ENCODE results near the gene STMP1. TPM values are rescaled to one million over a fixed set of nuclear protein-coding genes. Genes with fewer than 3 reads are reported as not detected.
A peak's percentile ranks its signal among the peaks of the same experiment; 100 is the strongest.
"Not testable (repeated sequence)": the region's sequence is repeated elsewhere in the genome, so short reads cannot be mapped to it uniquely, and the experiment has no call there.

STMP1 gene
- 45.6 TPM for polyA plus RNA-seq (ENCODE audit: insufficient read length)

- peak; percentile 58 for DNase-seq (ENCODE audit: low read depth)
Measured at GRCh38 chr7:135662373-135663114, at the start of gene STMP1. Gene STMP1, plus strand, starts transcription at chr7:135662514.

DNA sequence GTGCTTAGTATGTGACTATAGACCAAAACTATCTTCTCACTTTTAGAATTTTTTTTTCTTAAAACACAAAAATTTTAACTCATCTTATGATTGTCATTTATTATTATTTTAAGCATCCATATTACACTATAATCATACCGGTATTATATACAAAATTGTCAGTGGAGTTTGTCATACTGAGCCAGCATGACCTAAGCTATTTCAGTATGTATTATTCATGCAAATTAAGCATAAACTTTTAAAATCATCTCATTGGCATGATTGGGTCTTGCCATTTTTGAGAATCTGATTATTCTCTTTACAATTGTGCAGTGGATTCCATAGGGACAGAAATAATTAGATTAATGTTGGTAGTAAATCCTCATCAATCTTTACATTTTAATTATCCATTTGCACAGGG is 46.2 kb upstream of the STMP1 start:
- no peak for DNase-seq (ENCODE audit: low read depth)

DNA sequence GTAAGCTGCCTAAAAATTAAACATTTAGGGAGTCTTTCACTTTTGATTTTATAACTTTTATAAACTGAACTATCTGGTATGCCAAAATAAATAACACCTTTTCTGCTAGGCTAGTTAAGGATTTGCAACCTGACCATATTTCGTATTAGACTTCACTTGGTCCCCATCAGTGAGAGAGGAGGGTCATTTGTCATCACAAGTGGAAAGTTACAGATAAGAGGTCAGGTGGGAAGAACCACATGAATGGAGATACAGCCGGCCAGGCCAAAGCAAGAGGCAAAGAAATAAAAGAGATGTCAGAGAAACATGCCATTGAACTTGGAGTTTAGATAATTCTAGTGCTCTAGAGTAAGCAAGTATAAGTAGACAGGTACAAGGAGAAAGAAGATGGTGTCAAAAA is 44.5 kb upstream of the STMP1 start:
- DNase-seq (ENCODE audit: low read depth): no peak

GRCh38 chr7:135618510-135618909 is 43.8 kb upstream of the STMP1 start:
- no peak for DNase-seq (ENCODE audit: low read depth)

DNA sequence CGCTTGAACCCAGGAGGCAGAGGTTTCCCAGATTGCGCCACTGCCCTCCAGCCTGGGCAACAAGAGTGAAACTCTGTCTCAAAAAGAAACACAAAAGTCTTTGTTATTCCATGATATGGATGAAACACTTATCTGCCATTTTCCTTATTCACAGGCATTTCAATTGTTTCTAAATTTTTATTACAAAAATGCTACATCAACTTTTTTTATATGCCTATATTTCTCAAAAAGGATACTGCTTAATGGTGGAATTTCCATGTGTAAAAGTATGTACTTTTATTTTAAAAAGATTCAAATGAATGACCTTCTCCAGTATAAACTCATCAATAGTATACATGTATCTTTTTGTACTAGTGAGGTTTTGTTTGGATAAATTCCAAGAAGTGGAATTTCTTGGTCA is 41.9 kb upstream of the STMP1 start:
- DNase-seq (ENCODE audit: low read depth): no peak

DNA sequence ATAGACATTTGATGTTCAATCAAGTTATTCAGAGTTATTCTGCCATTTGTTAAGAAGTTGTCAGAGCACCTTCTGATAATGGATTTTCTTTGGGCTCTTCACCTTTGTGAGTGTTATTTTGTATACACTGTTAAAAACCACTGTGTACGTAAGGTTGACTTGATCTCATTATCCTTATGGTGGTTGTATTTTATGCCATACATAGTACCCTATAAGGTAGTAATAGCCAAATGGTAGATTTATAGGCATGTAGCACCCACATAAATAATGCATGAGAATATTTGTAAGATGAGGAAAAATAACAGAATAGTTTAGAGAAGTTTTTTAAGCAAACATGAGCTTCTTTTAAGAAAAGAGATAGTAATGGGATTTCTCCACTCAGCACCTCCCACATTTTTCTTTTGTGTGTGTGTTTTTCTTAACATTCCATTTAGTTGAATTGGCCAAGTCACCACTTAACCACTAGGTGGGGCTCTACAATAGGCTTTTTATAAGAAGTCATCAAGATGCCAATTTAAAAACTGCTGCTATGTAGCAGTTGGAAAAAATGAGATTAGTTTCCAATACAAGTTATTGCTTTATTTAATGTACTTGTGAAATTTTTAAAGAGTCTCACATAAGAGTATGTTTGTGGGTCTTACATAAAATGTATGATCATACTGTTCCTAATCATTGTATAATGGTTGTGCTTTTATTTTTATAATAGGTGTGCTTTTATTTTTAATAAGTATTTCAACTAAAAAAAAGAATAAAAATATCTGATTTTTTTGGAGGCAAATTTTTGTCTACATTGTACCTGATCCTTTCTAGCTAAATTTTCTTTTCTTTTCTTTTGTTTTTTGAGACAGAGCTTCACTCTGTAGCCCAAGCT is 41.1 kb upstream of the STMP1 start:
- DNase-seq (ENCODE audit: low read depth): peak; percentile 24

- DNase-seq (ENCODE audit: low read depth): no peak
Measured at GRCh38 chr7:135634191-135634878, 28.0 kb upstream of the STMP1 start.

DNA sequence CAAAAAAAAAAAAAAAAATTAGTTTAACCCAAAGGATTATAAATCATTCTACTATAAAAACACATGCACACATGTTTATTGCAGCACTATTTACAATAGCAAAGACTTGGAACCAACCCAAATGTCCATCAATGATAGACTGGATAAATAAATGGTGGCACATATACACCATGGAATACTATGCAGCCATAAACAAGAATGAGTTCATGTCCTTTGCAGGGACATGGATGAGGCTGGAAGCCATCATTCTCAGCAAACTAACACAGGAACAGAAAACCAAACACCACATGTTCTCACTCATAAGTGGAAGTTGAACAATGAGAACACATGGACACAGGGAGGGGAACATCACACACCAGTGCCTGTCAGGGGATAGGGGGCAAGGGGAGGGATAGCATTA is 22.6 kb upstream of the STMP1 start:
- not testable (repeated sequence) for DNase-seq (ENCODE audit: low read depth)

DNA sequence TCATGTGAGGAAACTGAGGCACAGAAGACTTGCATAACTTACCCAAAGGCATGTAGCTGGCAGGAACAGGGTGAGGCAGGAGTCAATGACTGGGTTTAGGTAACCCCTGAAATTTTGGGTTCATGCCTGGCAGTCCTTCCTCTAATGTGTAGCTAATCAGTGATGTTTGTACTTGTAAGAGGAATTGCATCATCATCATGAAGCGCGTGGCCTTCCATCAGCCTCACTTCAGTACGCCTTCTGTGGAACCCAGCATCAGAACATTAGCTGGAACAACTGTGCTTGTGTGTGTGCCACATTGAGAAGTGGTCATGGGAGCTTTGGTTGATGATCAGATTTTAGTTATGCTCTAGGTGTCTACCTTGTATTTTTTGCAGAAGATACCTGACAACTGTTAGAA is 18.2 kb upstream of the STMP1 start:
- no peak for DNase-seq (ENCODE audit: low read depth)

DNA sequence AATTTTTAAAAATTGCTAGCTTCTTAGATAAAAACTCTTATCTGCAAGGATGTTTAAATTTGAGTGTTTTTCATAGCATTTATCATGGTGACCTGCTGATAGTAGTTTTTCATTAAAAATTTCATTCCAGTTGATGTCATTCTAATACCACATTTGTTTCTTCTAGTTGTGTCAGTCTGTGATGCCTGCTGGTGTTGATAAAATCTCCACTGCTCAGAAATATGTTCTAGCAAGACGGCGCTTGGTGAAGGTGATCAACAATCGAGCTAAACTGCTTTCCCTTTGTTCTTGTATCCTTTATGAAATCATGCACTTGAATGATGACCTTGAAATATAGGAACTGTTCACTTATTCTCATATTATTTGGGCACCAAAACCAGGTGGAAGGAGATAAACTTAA is 17.6 kb upstream of the STMP1 start:
- no peak for DNase-seq (ENCODE audit: low read depth)

DNA sequence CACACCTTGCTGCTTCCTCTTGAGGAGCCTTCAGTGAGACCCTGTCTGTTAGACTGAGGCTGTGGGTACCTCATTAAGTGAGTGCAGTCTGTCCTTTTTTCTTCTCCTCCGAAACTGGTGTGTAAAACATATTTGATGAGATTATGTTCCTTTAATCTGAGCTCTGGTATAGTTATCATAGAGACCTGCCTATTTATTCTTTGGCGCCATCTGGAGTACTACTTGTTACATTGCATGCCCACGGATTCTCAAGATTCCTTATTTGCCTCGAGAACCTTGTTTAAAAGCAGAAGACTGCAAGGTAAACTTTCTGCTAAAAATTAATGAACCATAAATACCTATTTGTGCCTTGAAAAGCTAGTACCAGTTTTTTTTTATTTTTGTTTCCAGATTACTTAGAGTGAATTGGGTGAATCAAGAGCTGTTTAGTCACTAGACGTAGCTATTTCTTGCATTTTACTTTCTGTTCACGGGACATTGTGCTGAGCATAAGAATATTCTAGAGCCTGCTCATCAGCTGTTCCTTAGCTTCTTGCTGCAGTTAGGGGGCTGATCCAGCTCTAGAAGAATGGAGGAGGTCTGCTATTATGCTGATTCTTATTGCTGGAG is 16.9 kb upstream of the STMP1 start:
- no peak for DNase-seq (ENCODE audit: low read depth)

- DNase-seq (ENCODE audit: low read depth): no peak
Measured at GRCh38 chr7:135647755-135648154, 14.6 kb upstream of the STMP1 start.

GRCh38 chr7:135648235-135648634 is 14.1 kb upstream of the STMP1 start:
- no peak for DNase-seq (ENCODE audit: low read depth)

GRCh38 chr7:135650831-135651573 is 11.3 kb upstream of the STMP1 start:
- DNase-seq (ENCODE audit: low read depth): no peak

DNA sequence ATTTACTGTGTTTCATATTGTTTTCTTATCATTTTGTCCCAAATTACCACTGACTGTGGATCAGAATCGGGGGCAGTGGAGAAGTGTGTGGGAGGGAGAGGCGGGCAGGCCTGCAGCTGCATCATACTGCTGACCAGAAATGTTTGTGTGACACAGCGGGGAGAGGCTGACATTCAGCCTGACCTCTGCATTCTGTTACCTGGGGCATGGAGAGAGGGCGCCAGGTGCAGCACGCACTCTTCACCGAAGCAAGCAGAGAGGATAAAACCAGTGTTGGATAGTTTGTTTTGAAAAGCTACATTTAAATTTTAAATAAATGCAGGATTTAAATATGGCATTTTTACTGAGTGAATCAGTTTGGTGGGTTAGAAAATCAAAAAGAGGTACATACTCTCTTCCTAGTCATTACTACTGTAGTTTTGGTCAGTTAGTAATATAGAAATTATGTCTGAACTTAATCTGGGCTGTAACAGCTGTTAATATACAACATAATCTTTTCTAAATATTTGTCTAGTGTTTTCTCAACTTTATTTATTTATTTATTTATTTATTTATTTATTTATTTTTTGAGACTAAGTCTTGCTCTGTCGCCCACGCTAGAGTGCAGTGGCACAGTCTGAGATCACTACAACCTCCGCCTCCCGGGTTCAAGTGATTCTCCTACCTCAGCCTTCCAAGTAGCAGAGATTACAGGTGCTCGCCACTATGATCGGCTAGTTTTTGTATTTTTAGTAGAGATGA is 8.8 kb upstream of the STMP1 start:
- DNase-seq (ENCODE audit: low read depth): no peak

DNA sequence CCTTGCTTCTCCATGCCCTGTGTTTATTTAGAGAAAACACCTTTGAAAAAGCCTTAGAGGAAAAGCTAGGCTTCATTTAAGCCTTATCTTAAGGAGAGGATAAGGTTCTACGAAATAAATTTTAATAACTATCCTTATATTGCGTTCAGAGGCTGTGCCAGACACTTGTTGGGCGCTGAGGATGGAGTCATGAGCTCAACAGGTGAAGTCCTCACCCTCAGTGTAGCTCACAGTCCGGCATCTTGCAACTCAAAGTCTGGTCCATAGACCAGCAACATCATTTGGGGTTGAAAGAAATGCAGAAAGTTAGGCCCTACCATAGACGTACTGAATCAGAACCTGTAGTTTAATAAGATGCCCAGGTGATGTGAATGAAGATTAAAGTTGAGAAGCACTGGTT is 3.8 kb upstream of the STMP1 start:
- no peak for DNase-seq (ENCODE audit: low read depth)

- no peak for DNase-seq (ENCODE audit: low read depth)
Measured at GRCh38 chr7:135659159-135659846, 3.0 kb upstream of the STMP1 start.

DNA sequence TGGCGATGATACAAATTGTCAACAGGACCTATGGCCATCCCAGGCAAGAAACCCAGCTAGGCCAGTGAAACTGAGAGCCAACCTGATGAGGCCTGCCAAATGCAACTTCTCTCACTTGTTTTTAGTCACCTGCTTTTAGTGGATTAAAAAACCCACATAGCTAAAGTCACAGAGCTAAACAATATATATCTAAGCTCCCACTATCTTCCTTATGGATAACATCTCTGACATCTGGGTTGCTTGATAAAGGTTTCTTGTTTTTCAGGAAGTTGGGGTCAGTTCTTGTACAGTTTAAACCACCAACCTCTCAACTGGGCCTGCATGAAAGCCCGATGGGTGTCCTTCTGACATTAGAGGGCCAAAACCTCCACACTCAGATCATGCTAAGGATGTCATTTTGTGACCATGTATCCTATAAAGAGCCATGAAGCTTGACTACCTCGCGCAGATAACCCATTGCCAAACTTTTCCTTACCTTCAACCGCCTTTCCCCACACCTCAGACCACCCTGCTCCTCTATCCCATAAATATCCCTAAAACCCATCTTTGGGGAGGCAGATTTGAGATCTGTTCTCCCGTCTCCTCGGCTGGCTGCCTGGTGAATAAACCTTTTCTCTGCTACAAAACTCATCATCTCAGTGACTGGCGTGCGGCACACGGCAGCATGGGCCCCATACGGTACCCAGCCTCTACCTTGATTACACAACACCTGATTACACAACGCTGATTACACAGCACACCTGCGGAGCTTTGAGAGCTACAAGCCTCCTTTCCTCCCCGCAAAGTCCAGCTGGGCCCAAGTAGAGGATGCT is 797 bp upstream of the STMP1 start:
- no peak for DNase-seq (ENCODE audit: low read depth)

- no peak for DNase-seq (ENCODE audit: low read depth)
Measured at GRCh38 chr7:135662123-135662372, 266 bp upstream of the STMP1 start.
